ENCODE measurements around the gene YPEL4.
A peak's percentile ranks its signal among the peaks of the same experiment; 100 is the strongest.

Gene YPEL4

GRCh38 chr11:57650739-57651090, 1.0 kb upstream of the YPEL4 start:
- Histone ChIP-seq H4K8ac (ENCODE audit: low read depth, low read length) (no peak overlapping the region), H3K4me2 (ENCODE audit: low read length) (no peak overlapping the region), H3K27ac (ENCODE audit: low read depth, low read length) (no peak overlapping the region), H3K27me3 (ENCODE audit: insufficient read depth, low read length, poor library complexity) (no peaks in the 10 kb centered on the region), H2AK5ac (ENCODE audit: low read length) (no peak overlapping the region), H3K9ac (ENCODE audit: low read length) (no peak overlapping the region), H4K5ac (ENCODE audit: low read length) (no peak overlapping the region), H3K23ac (ENCODE audit: low read length) (no peak overlapping the region), H2BK120ac (ENCODE audit: low read depth, low read length) (no peak overlapping the region), H3K79me1 (ENCODE audit: low read length) (no peaks in the 10 kb centered on the region), H3K79me2 (ENCODE audit: control insufficient read depth, insufficient read depth, low read length) (no peaks in the 10 kb centered on the region), H3K4ac (ENCODE audit: low read depth, low read length) (no peak overlapping the region), H3K4me3 (ENCODE audit: low read length) (no peak overlapping the region), H3K36me3 (ENCODE audit: control insufficient read depth, insufficient read depth, low read length) (no peaks in the 10 kb centered on the region), H3K56ac (ENCODE audit: low read length) (no peak overlapping the region), H3K18ac (ENCODE audit: low read length) (no peak overlapping the region), H2BK5ac (ENCODE audit: low read length) (no peak overlapping the region), H2BK15ac (replicated peaks; ENCODE audit: low read depth) (no peak overlapping the region), H3K4me1 (ENCODE audit: control insufficient read depth, low read depth, low read length) (peaks cover 18% of the 10 kb centered on the region)
- no CpG with 5 or more reads among the region's 5 CpGs for WGBS (ENCODE audit: extremely low coverage, insufficient coverage, low lambda C conversion rate)
- DNase-seq: peak; percentile 41

GRCh38 chr11:57648801-57649735, 644 bp downstream of the YPEL4 start:
- Histone ChIP-seq H2BK120ac (ENCODE audit: low read depth, low read length) (no peak overlapping the region), H2AK5ac (ENCODE audit: low read length) (no peak overlapping the region), H3K4me2 (ENCODE audit: low read length) (peak overlapping the region; percentile 16), H3K36me3 (ENCODE audit: control insufficient read depth, insufficient read depth, low read length) (no peaks in the 10 kb centered on the region), H3K9ac (ENCODE audit: low read length) (peak overlapping the region; percentile 50), H4K8ac (ENCODE audit: low read depth, low read length) (no peak overlapping the region), H3K27me3 (ENCODE audit: insufficient read depth, low read length, poor library complexity) (no peaks in the 10 kb centered on the region), H4K5ac (ENCODE audit: low read length) (no peak overlapping the region), H2BK15ac (replicated peaks; ENCODE audit: low read depth) (no peak overlapping the region), H3K79me2 (ENCODE audit: control insufficient read depth, insufficient read depth, low read length) (no peaks in the 10 kb centered on the region), H3K4ac (ENCODE audit: low read depth, low read length) (no peak overlapping the region), H3K18ac (ENCODE audit: low read length) (no peak overlapping the region), H3K56ac (ENCODE audit: low read length) (peak overlapping the region; percentile 80), H3K4me1 (ENCODE audit: control insufficient read depth, low read depth, low read length) (peaks cover 18% of the 10 kb centered on the region), H3K23ac (ENCODE audit: low read length) (no peak overlapping the region), H3K4me3 (ENCODE audit: low read length) (no peak overlapping the region), H2BK5ac (ENCODE audit: low read length) (no peak overlapping the region), H3K27ac (ENCODE audit: low read depth, low read length) (no peak overlapping the region), H3K79me1 (ENCODE audit: low read length) (no peaks in the 10 kb centered on the region)
- WGBS (ENCODE audit: extremely low coverage, insufficient coverage, low lambda C conversion rate): no CpG with 5 or more reads among the region's 23 CpGs
- peak; percentile 78 for DNase-seq

- Histone ChIP-seq H3K36me3 (ENCODE audit: control insufficient read depth, insufficient read depth, low read length) (no peaks in the 10 kb centered on the region), H3K18ac (ENCODE audit: low read length) (no peak overlapping the region), H2AK5ac (ENCODE audit: low read length) (no peak overlapping the region), H3K4ac (ENCODE audit: low read depth, low read length) (no peak overlapping the region), H3K4me3 (ENCODE audit: low read length) (no peak overlapping the region), H2BK120ac (ENCODE audit: low read depth, low read length) (no peak overlapping the region), H3K9ac (ENCODE audit: low read length) (peak overlapping the region; percentile 50), H4K5ac (ENCODE audit: low read length) (no peak overlapping the region), H3K27me3 (ENCODE audit: insufficient read depth, low read length, poor library complexity) (no peaks in the 10 kb centered on the region), H4K8ac (ENCODE audit: low read depth, low read length) (no peak overlapping the region), H2BK15ac (replicated peaks; ENCODE audit: low read depth) (no peak overlapping the region), H3K4me2 (ENCODE audit: low read length) (peak overlapping the region; percentile 5), H3K79me2 (ENCODE audit: control insufficient read depth, insufficient read depth, low read length) (no peaks in the 10 kb centered on the region), H3K27ac (ENCODE audit: low read depth, low read length) (no peak overlapping the region), H3K56ac (ENCODE audit: low read length) (peak overlapping the region; percentile 80), H3K23ac (ENCODE audit: low read length) (peak overlapping the region; percentile 37), H3K79me1 (ENCODE audit: low read length) (peaks cover 1% of the 10 kb centered on the region), H2BK5ac (ENCODE audit: low read length) (no peak overlapping the region), H3K4me1 (ENCODE audit: control insufficient read depth, low read depth, low read length) (peaks cover 21% of the 10 kb centered on the region)
- no CpG with 5 or more reads among the region's 13 CpGs for WGBS (ENCODE audit: extremely low coverage, insufficient coverage, low lambda C conversion rate)
- peak; percentile 41 for DNase-seq
Measured at GRCh38 chr11:57647960-57648800, 1.5 kb downstream of the YPEL4 start.

GRCh38 chr11:57647372-57647771, 2.3 kb downstream of the YPEL4 start:
- Histone ChIP-seq H2BK15ac (replicated peaks; ENCODE audit: low read depth) (no peak overlapping the region), H3K79me2 (ENCODE audit: control insufficient read depth, insufficient read depth, low read length) (peaks cover 2% of the 10 kb centered on the region), H3K27ac (ENCODE audit: low read depth, low read length) (no peak overlapping the region), H2AK5ac (ENCODE audit: low read length) (no peak overlapping the region), H3K4me1 (ENCODE audit: control insufficient read depth, low read depth, low read length) (peaks cover 23% of the 10 kb centered on the region), H3K4me2 (ENCODE audit: low read length) (no peak overlapping the region), H3K18ac (ENCODE audit: low read length) (no peak overlapping the region), H2BK5ac (ENCODE audit: low read length) (no peak overlapping the region), H3K4me3 (ENCODE audit: low read length) (no peak overlapping the region), H3K27me3 (ENCODE audit: insufficient read depth, low read length, poor library complexity) (no peaks in the 10 kb centered on the region), H3K23ac (ENCODE audit: low read length) (no peak overlapping the region), H3K4ac (ENCODE audit: low read depth, low read length) (no peak overlapping the region), H3K9ac (ENCODE audit: low read length) (peak overlapping the region; percentile 3), H4K8ac (ENCODE audit: low read depth, low read length) (no peak overlapping the region), H2BK120ac (ENCODE audit: low read depth, low read length) (no peak overlapping the region), H3K36me3 (ENCODE audit: control insufficient read depth, insufficient read depth, low read length) (no peaks in the 10 kb centered on the region), H3K56ac (ENCODE audit: low read length) (no peak overlapping the region), H3K79me1 (ENCODE audit: low read length) (peaks cover 4% of the 10 kb centered on the region), H4K5ac (ENCODE audit: low read length) (no peak overlapping the region)
- WGBS (ENCODE audit: extremely low coverage, insufficient coverage, low lambda C conversion rate): no CpG with 5 or more reads among the region's 10 CpGs
- DNase-seq: peak; percentile 50

- H3K4me1 ChIP-seq (ENCODE audit: control insufficient read depth, low read depth, low read length): peaks cover 24% of the 10 kb centered on the region
- H3K36me3 ChIP-seq (ENCODE audit: control insufficient read depth, insufficient read depth, low read length): peaks cover under 1% of the 10 kb centered on the region
- peak; percentile 60 for DNase-seq
- H2BK5ac ChIP-seq (ENCODE audit: low read length): no peak overlapping the region
- no peak overlapping the region for H2BK120ac ChIP-seq (ENCODE audit: low read depth, low read length)
- WGBS (ENCODE audit: extremely low coverage, insufficient coverage, low lambda C conversion rate): no CpG with 5 or more reads among the region's 23 CpGs
- no peak overlapping the region for H4K5ac ChIP-seq (ENCODE audit: low read length)
- H3K79me1 ChIP-seq (ENCODE audit: low read length): peaks cover 5% of the 10 kb centered on the region
- no peak overlapping the region for H3K4me2 ChIP-seq (ENCODE audit: low read length)
- H3K79me2 ChIP-seq (ENCODE audit: control insufficient read depth, insufficient read depth, low read length): peaks cover 4% of the 10 kb centered on the region
- H3K9ac ChIP-seq (ENCODE audit: low read length): peak overlapping the region; percentile 3
- no peak overlapping the region for H4K8ac ChIP-seq (ENCODE audit: low read depth, low read length)
- H3K4ac ChIP-seq (ENCODE audit: low read depth, low read length): no peak overlapping the region
- H2BK15ac ChIP-seq (replicated peaks; ENCODE audit: low read depth): no peak overlapping the region
- H3K4me3 ChIP-seq (ENCODE audit: low read length): no peak overlapping the region
- no peak overlapping the region for H2AK5ac ChIP-seq (ENCODE audit: low read length)
- H3K27me3 ChIP-seq (ENCODE audit: insufficient read depth, low read length, poor library complexity): no peaks in the 10 kb centered on the region
- no peak overlapping the region for H3K23ac ChIP-seq (ENCODE audit: low read length)
- H3K18ac ChIP-seq (ENCODE audit: low read length): no peak overlapping the region
- H3K56ac ChIP-seq (ENCODE audit: low read length): peak overlapping the region; percentile 25
- no peak overlapping the region for H3K27ac ChIP-seq (ENCODE audit: low read depth, low read length)
Measured at GRCh38 chr11:57646799-57647303, 2.9 kb downstream of the YPEL4 start.
